ENCODE measurements around the gene EIF3I.

DNA sequence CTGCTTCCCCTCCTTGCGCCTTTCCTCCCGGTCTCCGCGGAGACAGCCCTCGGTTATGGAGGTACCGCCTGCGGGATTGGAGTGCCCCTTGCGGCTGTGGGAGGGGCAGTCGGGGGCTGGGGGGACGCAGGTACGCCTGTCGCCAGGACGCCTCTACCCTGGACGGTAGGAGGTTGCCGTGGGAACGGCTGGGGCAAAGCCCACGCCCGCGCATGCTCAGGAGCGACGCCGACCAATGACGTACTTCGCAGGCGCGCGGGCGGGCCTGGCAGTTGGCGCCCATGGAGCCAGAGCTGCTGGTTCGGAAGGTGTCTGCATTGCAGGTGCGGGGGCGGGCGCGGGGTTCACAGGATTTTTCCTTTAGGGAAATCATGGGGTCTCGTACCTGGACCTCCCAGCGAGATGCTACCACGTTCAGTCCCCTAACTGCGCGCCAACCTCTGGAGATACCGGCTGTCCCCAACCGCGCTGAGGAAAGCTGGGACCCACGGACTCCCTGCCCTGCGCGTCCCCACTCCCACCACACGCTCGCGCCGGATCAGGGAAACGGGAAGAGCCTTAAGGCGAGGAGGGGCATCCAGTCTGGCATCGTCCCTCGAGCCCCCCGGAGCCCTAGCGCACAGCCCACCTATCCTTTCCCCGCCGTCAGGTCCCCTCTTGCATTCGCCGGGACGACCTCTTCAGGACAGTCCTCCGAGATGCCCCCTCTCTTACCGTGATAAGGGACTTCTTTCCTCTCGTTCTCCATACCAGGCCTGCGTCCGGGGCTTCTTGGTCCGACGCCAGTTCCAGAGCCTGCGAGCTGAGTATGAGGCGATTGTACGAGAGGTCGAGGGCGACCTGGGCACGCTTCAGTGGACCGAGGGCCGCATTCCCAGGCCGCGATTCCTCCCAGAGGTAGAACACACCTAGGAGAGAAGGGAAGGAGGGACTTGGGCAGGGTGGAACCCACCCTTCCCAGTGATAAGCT lies 16.5 kb upstream of the EIF3I start, which contains the start of gene IQCC:
- no peak for TF ChIP-seq EZH2 (IDR thresholded peaks at IDR 0.05)
- peak; percentile 96 for TF ChIP-seq POLR2AphosphoS5 (IDR thresholded peaks at IDR 0.05; ENCODE audit: borderline replicate concordance, low read depth, low read length)
